A673 (cell line): ENCODE data around the gene NPNT.

ENCODE experiments used
- CTCF ChIP-seq: fragments of 300-800, 200-600 bp; sonication (generic); conservative IDR thresholded peaks from 2 replicates; pipeline ENCODE4 v1.5.1; 2017; ENCODE audit warnings: low read depth, mild to moderate bottlenecking, antibody characterized with exemption, low read length, moderate library complexity, mixed read lengths
- EZH2 ChIP-seq: fragments of 200-600 bp; sonication (generic); IDR thresholded peaks from 2 replicates; pipeline ENCODE4 v1.6.1; 2017; ENCODE audit warnings: borderline replicate concordance, low read depth, mild to moderate bottlenecking, mixed read lengths, antibody characterized with exemption, low read length; ENCODE audit not compliant: poor library complexity, severe bottlenecking

- TF ChIP-seq CTCF (no peak), EZH2 (no peak)
Observed at GRCh38 chr4:105966051-105966450, 70.8 kb downstream of the NPNT start.
